K562 (cell line): ENCODE results near the gene FBXO46. TPM values are rescaled to one million over a fixed set of nuclear protein-coding genes. Genes with fewer than 3 reads are reported as not detected.
A peak's percentile ranks its signal among the peaks of the same experiment; 100 is the strongest.

Experiments used
- ATF7 ChIP-seq: fragments of 450-650 bp; IDR thresholded peaks from 2 replicates; pipeline ENCODE4 v1.7.1; 2014; ENCODE audit warnings: mild to moderate bottlenecking, moderate library complexity
- CEBPG ChIP-seq, 3 experiments: fragments of 200-800 bp in 1 of 3; sonication (Bioruptor generic) in 1 of 3; sonication (generic) in 1 of 3; formaldehyde crosslinking in 1 of 3; IDR thresholded peaks in 2 of 3; conservative IDR thresholded peaks in 1 of 3; 2 replicates each; pipeline versions ENCODE4 v1.6.1 to v1.8.0; 2016 to 2022; ENCODE audit warnings: missing compliant biosample characterization in 2 of 3, missing genetic modification characterization in 2 of 3, mild to moderate bottlenecking in 1 of 3, missing genetic modification reagents in 1 of 3
- CSDE1 ChIP-seq, 2 experiments: fragments of 450-650 bp; IDR thresholded peaks; 2 replicates each; pipeline ENCODE4 v1.6.1; 2016; ENCODE audit warnings: mild to moderate bottlenecking in 1 of 2
- CTBP1 ChIP-seq: fragments of 450-650 bp; IDR thresholded peaks from 2 replicates; pipeline ENCODE4 v1.6.1; 2016; ENCODE audit warnings: borderline replicate concordance
- DPF2 ChIP-seq: fragments of 450-650 bp; IDR thresholded peaks from 2 replicates; pipeline ENCODE4 v1.6.1; 2016
- FOXA3 ChIP-seq, 2 experiments: fragments of 450-650 bp in 1 of 2; sonication (generic) in 1 of 2; formaldehyde crosslinking; IDR thresholded peaks in 1 of 2; conservative IDR thresholded peaks in 1 of 2; 2 replicates each; pipeline versions ENCODE4 v1.4.0 to v1.8.0; 2020 to 2022; ENCODE audit warnings: mild to moderate bottlenecking in 2 of 2, missing genetic modification reagents in 1 of 2
- FOXJ3 ChIP-seq: sonication (generic); formaldehyde crosslinking; IDR thresholded peaks from 2 replicates; pipeline ENCODE4 v1.4.0; 2020; ENCODE audit warnings: mild to moderate bottlenecking, missing genetic modification reagents
- GATA2 ChIP-seq: sonication (generic); formaldehyde crosslinking; IDR thresholded peaks from 2 replicates; pipeline ENCODE4 v1.4.0; 2020; ENCODE audit warnings: mild to moderate bottlenecking, missing genetic modification reagents
- HMG20A ChIP-seq: fragments of 450-650 bp; formaldehyde crosslinking; conservative IDR thresholded peaks from 2 replicates; pipeline ENCODE4 v1.4.0; 2020; ENCODE audit warnings: mild to moderate bottlenecking, mixed read lengths
- L3MBTL2 ChIP-seq: fragments of 450-650 bp; IDR thresholded peaks from 2 replicates; pipeline ENCODE4 v1.6.1; 2016; ENCODE audit warnings: mild to moderate bottlenecking, moderate library complexity
- MECOM ChIP-seq: fragments of 250-450 bp; sonication (Bioruptor Pico); IDR thresholded peaks from 2 replicates; pipeline ENCODE4 v1.8.0; 2022; ENCODE audit warnings: inconsistent platforms
- MTF1 ChIP-seq: fragments of 250-450 bp; sonication (Bioruptor Pico); IDR thresholded peaks from 2 replicates; pipeline ENCODE4 v1.9.0; 2021; ENCODE audit warnings: moderate library complexity, mild to moderate bottlenecking, inconsistent platforms, borderline replicate concordance
- NR3C1 ChIP-seq: sonication (generic); formaldehyde crosslinking; IDR thresholded peaks from 2 replicates; pipeline ENCODE4 v1.8.1; 2022; ENCODE audit warnings: missing genetic modification reagents
- PML ChIP-seq: IDR thresholded peaks from 2 replicates; pipeline ENCODE4 v1.6.1; 2012; ENCODE audit warnings: low read length, inconsistent platforms
- RFX1 ChIP-seq: fragments of 450-650 bp; IDR thresholded peaks from 2 replicates; pipeline ENCODE4 v1.6.1; 2016; ENCODE audit warnings: mild to moderate bottlenecking, moderate library complexity
- SMARCE1 ChIP-seq: fragments of 450-650 bp; IDR thresholded peaks from 2 replicates; pipeline ENCODE4 v1.7.1; 2016; ENCODE audit warnings: mild to moderate bottlenecking
- SP1 ChIP-seq: sonication (generic); formaldehyde crosslinking; IDR thresholded peaks from 2 replicates; pipeline ENCODE4 v1.8.1; 2022; ENCODE audit warnings: mild to moderate bottlenecking, missing genetic modification reagents
- TBP ChIP-seq: optimal IDR thresholded peaks from 2 replicates; pipeline ENCODE3; 2011; ENCODE audit warnings: low read depth, low read length, improper control_type of control experiment
- TRIM28 ChIP-seq: fragments of 450-650 bp; IDR thresholded peaks from 2 replicates; pipeline ENCODE4 v1.6.1; 2017
- ZBED1 ChIP-seq: IDR thresholded peaks from 2 replicates; pipeline ENCODE4 v1.6.1; 2014
- ZNF354B ChIP-seq: fragments of 250-450 bp; sonication (Bioruptor Pico); IDR thresholded peaks from 2 replicates; pipeline ENCODE4 v1.4.0; 2020
- ZNF696 ChIP-seq: fragments of 250-450 bp; sonication (Bioruptor Pico); conservative IDR thresholded peaks from 2 replicates; pipeline ENCODE4 v1.4.0; 2020; ENCODE audit warnings: mild to moderate bottlenecking, moderate library complexity
- polyA plus RNA-seq, 8 experiments: library from polyadenylated mRNA; depleted of rRNA in 4 of 8; stranded (reverse) in 5 of 8; unstranded in 3 of 8; fragments of >200 nt; fragmentation: Nextera tagmentation in 2 of 8; fragmentation: Illumina TruSeq in 1 of 8; extraction: Ambion mirVana in 2 of 8; extraction: Trizol in 1 of 8; gene quantifications; 2 replicates each; pipeline versions ENCODE4 v1.2.1 to v1.2.3, GENCODE V29; 2011 to 2014; ENCODE audit warnings: inconsistent platforms in 1 of 8, missing spikeins in 1 of 8
- total RNA-seq, 7 experiments: library from RNA; depleted of rRNA in 6 of 7; stranded (reverse); fragments of >200 nt in 6 of 7; fragmentation: Illumina TruSeq in 2 of 7; extraction: Trizol in 2 of 7; gene quantifications; 2 replicates each; pipeline versions ENCODE4 v1.2.1 to v1.2.3, GENCODE V29; 2011 to 2021; ENCODE audit warnings: low replicate concordance in 1 of 7
- TF ChIP-seq, protein P1 (sequence below), 2 experiments: IDR thresholded peaks; 2 replicates each; pipeline ENCODE4 v1.6.1; 2011; ENCODE audit warnings: borderline replicate concordance in 1 of 2, control low read depth in 1 of 2, low read depth in 1 of 2, low read length in 1 of 2, mild to moderate bottlenecking in 1 of 2, mixed read lengths in 1 of 2, moderate library complexity in 1 of 2; ENCODE audit not compliant: insufficient read depth in 1 of 2, insufficient read length in 1 of 2, poor library complexity in 1 of 2, severe bottlenecking in 1 of 2; ENCODE audit errors: extremely low read depth in 1 of 2
- TF ChIP-seq, protein P2 (sequence below): fragments of 450-650 bp; formaldehyde crosslinking; IDR thresholded peaks from 2 replicates; pipeline ENCODE4 v1.4.0; 2022; ENCODE audit warnings: mild to moderate bottlenecking, moderate library complexity
- TF ChIP-seq, protein P3 (sequence below), 2 experiments: fragments of 450-650 bp in 1 of 2; sonication (generic) in 1 of 2; formaldehyde crosslinking in 1 of 2; IDR thresholded peaks in 1 of 2; conservative IDR thresholded peaks in 1 of 2; 2 replicates each; pipeline versions ENCODE4 v1.6.1 to v1.8.1; 2016 to 2023; ENCODE audit warnings: mild to moderate bottlenecking in 2 of 2, moderate library complexity in 2 of 2, inconsistent platforms in 1 of 2, missing genetic modification reagents in 1 of 2
- TF ChIP-seq, protein P4 (sequence below): sonication (generic); formaldehyde crosslinking; IDR thresholded peaks from 2 replicates; pipeline ENCODE4 v1.5.0; 2020; ENCODE audit warnings: missing genetic modification reagents

The FBXO46 gene
- total and polyA plus RNA-seq, 9 of the 15 experiments (the other 6 are each of a cell fraction or from before 2014, with no cell fraction given): 1.5 to 36.1 (median 7.3) TPM

DNA sequence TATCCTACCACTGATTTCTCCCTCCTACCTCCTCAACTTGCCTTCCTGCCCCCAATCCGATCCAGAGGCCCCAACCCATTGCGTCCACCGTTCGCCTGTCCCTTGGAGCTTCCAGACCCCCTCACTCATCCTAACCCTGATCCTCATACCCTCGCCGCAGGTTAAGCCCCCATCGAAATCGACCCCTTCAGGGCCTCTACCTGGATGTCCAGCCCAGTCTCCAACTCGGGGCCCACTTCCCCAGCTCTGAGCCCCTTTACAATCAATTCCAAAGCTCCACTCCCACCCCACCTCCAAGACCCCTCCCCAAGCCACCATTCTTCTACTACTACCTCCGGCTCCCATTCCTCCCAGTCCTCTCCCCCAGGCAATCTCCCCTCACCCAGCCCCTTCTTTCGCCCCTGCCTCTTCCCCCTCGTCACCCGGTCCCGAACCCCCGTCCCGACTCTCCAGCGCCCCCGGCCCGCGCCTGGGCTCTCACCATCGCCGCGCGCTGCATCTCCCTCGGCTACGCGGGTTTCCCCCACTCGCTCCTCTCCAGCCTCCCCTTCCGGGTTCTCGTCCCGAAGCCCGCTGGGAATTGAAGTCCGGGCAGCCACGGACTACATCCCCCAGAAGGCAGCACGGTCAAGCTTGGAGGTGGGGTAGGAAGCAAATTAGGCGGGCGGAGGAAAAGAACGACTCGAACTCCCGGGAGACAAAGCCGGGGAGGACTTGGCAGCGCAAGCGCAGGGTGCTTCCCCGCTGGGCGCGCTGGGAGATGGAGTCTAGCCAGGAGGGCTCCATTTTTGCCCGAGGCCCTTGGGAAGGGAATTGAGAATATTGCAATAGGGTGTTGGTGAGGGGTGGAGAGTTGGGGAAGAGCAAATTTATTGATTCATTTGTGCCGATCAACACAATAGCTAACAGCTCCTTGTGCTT lies at the start of gene FBXO46 (continued):
- TF ChIP-seq SP1 (CRISPR knock-in tag) (peak; percentile 87), SMARCE1 (peak; percentile 61), ZNF696 (CRISPR knock-in tag) (no peak), ATF7 (peak; percentile 69; the same call in 1 of the 2 replicates), CEBPG (CRISPR knock-in tag; IDR thresholded peaks at IDR 0.05) (no peak), CEBPG (tag; conservative IDR thresholded peaks at IDR 0.05 in 1 of 2, IDR thresholded peaks at IDR 0.05 in 1 of 2) (peak in 1 of 2 experiments; percentile 38; a peak in 1 of 4 replicates), MTF1 (CRISPR knock-in tag) (no peak), L3MBTL2 (peak; percentile 32; the same call in 1 of the 2 replicates), FOXJ3 (no peak), NR3C1 (CRISPR knock-in tag) (no peak), GATA2 (CRISPR knock-in tag) (no peak), CTBP1 (no peak; the same call in 1 of the 2 replicates), HMG20A (no peak), ZNF354B (no peak), ZBED1 (no peak), RFX1 (no peak; the same call in 1 of the 2 replicates), PML (peak; percentile 59; the same call in 1 of the 2 replicates), CSDE1 (IDR thresholded peaks at IDR 0.05) (no peak), MECOM (CRISPR knock-in tag) (no peak), TRIM28 (no peak), FOXA3 (CRISPR knock-in tag; conservative IDR thresholded peaks at IDR 0.05 in 1 of 2, IDR thresholded peaks at IDR 0.05 in 1 of 2) (no peak), TBP (peak; percentile 82), DPF2 (peak; percentile 58; the same call in 1 of the 2 replicates)
- TF ChIP-seq, protein P1, sequence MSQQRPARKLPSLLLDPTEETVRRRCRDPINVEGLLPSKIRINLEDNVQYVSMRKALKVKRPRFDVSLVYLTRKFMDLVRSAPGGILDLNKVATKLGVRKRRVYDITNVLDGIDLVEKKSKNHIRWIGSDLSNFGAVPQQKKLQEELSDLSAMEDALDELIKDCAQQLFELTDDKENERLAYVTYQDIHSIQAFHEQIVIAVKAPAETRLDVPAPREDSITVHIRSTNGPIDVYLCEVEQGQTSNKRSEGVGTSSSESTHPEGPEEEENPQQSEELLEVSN (IDR thresholded peaks at IDR 0.05; ENCODE audit: borderline replicate concordance in 1 of 2, extremely low read depth in 1 of 2, insufficient read depth in 1 of 2, insufficient read length in 1 of 2, low read depth in 1 of 2, low read length in 1 of 2, poor library complexity in 1 of 2, severe bottlenecking in 1 of 2): peak in 1 of 2 experiments; percentile 38
- TF ChIP-seq, protein P2, sequence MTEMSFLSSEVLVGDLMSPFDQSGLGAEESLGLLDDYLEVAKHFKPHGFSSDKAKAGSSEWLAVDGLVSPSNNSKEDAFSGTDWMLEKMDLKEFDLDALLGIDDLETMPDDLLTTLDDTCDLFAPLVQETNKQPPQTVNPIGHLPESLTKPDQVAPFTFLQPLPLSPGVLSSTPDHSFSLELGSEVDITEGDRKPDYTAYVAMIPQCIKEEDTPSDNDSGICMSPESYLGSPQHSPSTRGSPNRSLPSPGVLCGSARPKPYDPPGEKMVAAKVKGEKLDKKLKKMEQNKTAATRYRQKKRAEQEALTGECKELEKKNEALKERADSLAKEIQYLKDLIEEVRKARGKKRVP (CRISPR knock-in tag): no peak
- TF ChIP-seq, protein P3, sequence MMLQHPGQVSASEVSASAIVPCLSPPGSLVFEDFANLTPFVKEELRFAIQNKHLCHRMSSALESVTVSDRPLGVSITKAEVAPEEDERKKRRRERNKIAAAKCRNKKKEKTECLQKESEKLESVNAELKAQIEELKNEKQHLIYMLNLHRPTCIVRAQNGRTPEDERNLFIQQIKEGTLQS (IDR thresholded peaks at IDR 0.05): no peak
- TF ChIP-seq, protein P3 (CRISPR knock-in tag; conservative IDR thresholded peaks at IDR 0.05): no peak
- TF ChIP-seq, protein P4, sequence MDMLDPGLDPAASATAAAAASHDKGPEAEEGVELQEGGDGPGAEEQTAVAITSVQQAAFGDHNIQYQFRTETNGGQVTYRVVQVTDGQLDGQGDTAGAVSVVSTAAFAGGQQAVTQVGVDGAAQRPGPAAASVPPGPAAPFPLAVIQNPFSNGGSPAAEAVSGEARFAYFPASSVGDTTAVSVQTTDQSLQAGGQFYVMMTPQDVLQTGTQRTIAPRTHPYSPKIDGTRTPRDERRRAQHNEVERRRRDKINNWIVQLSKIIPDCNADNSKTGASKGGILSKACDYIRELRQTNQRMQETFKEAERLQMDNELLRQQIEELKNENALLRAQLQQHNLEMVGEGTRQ (CRISPR knock-in tag): no peak
